ENCODE results near the gene PSMG4.

- TF ChIP-seq POLR2AphosphoS5 (IDR thresholded peaks at IDR 0.05; ENCODE audit: low read depth, low read length) (no peak), POLR2A (IDR thresholded peaks at IDR 0.05; ENCODE audit: low read depth, low read length) (no peak)
Observed at GRCh38 chr6:3303795-3304411, 45.2 kb downstream of the PSMG4 start.
